HS-5 (cell line): ENCODE data around the gene PCDHGA4.
"Not testable (repeated sequence)": the region's sequence is repeated elsewhere in the genome, so short reads cannot be mapped to it uniquely, and the experiment has no call there.

ENCODE experiments used
- DNase-seq: peaks from one replicate; pipeline ENCODE4 v3.0.0-alpha.2; 2012; ENCODE audit warnings: low read depth

Gene PCDHGA4

DNA sequence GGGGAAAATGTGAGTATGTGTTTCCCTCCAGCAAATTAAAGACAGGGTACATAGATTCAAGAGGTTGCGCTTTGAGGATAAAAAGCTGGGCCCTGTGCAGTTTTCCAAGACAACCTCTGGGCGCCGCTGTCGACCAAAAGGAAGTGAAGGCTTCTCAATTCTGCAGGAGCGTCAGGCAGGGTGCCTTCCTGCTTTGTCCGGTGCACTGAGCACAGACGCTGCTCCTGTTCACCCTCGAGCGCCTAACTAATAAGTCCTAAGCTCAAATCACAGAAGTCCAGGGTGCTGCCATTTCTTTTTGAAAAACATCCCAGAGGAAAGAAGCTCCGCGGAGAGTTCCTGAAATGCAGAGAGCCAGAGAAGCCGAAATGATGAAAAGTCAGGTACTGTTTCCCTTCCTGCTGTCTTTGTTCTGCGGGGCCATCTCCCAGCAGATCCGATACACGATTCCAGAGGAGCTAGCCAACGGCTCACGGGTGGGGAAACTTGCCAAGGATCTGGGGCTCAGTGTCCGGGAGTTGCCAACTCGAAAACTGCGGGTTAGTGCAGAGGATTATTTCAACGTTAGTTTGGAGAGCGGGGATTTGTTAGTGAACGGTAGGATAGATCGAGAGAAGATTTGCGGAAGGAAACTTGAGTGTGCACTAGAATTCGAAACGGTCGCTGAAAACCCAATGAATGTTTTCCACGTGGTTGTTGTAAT, 4.8 kb upstream of the PCDHGA4 start, which contains the start of gene PCDHGB1:
PCDHGB1 (plus strand) TSS at position 183 of the 703 bp plus-strand sequence; CDS start at position 345, 162 bp downstream.
- DNase-seq: no peak

DNA sequence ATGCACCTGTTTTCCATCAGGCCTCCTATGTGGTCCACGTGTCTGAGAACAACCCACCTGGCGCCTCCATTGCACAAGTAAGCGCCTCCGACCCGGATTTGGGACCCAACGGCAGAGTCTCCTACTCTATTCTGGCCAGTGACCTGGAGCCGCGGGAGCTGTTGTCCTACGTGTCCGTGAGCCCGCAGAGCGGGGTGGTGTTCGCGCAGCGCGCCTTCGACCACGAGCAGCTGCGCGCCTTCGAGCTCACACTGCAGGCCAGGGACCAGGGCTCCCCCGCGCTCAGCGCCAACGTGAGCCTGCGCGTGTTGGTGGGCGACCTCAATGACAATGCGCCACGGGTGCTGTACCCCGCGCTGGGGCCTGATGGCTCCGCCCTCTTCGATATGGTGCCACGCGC, 3.2 kb upstream of the PCDHGA4 start:
- no peak for DNase-seq

DNA sequence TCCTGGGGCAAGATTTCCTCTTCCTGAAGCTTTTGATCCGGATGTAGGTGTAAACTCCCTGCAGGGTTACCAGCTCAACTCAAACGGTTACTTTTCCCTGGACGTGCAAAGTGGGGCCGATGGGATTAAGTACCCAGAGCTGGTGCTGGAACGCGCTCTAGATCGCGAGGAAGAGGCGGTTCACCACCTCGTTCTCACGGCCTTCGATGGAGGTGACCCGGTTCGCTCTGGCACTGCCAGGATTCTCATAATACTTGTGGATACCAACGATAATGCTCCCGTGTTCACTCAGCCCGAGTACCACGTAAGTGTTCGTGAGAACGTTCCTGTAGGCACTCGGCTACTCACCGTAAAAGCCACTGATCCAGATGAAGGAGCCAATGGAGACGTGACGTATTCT, 820 bp downstream of the PCDHGA4 start:
- DNase-seq: no peak

DNA sequence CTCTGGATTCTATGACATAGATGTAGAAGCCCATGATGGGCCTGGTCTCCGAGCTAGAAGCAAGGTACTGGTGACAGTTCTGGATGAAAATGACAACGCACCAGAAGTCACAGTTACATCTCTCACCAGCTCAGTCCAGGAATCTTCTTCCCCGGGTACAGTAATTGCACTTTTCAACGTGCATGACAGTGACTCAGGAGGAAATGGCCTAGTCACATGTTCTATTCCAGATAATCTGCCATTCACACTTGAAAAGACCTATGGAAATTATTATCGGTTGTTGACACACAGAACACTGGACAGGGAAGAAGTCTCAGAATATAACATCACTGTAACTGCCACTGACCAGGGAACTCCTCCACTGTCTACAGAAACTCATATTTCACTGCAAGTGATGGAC, 1.3 kb downstream of the PCDHGA4 start:
- no peak for DNase-seq

DNA sequence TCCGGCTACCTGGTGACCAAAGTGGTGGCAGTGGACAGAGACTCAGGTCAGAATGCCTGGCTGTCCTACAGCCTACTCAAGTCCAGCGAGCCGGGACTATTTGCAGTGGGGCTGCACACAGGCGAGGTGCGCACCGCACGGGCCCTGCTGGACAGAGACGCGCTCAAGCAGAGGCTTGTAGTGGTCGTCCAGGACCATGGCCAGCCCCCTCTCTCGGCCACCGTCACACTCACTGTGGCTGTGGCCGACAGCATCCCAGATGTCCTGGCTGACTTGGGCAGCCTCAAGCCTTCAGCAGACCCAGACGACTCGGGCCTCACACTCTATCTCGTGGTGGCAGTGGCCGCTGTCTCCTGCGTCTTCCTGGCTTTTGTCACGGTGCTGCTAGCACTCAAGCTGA, 2.1 kb downstream of the PCDHGA4 start:
- no peak for DNase-seq

DNA sequence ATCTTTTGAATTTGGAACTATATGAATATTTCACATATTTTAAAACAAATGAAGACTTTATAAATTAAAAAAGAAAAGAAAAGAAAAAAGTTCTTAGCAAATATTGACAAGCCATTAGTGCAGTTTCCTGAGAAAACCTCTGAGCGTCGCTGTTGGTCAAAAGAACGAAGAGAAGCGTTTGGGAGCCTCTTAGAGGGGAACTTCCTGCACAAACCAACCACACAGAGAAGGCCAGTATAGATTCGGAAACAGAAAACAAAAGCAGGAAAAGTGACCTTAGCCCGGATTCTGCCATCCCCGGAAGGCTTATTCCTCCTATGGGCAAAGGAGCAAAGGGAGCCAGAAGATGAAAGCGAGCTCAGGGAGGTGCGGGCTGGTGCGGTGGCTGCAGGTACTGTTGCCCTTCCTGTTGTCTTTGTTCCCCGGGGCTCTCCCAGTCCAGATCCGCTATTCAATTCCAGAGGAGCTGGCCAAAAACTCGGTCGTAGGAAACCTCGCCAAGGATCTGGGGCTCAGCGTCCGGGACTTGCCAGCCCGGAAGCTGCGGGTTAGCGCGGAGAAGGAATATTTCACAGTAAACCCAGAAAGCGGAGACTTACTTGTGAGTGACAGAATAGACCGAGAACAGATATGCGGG, 5.1 kb downstream of the PCDHGA4 start, which contains the start of gene PCDHGB2:
PCDHGB2 (plus strand) TSS at position 205 of the 637 bp plus-strand sequence; CDS start at position 347, 142 bp downstream.
- DNase-seq: peak; percentile 4

DNA sequence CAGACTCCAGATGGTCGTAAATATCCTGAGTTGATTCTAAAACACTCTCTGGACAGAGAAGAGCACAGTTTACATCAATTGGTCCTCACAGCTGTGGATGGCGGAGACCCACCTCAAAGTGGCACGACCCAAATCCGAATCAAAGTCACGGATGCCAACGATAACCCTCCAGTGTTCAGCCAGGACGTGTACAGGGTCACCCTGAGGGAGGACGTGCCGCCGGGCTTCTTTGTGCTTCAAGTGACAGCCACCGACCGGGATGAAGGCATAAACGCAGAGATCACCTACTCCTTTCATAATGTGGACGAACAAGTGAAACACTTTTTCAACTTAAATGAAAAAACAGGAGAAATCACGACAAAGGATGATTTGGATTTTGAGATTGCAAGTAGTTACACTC, 5.9 kb downstream of the PCDHGA4 start:
- no peak for DNase-seq

DNA sequence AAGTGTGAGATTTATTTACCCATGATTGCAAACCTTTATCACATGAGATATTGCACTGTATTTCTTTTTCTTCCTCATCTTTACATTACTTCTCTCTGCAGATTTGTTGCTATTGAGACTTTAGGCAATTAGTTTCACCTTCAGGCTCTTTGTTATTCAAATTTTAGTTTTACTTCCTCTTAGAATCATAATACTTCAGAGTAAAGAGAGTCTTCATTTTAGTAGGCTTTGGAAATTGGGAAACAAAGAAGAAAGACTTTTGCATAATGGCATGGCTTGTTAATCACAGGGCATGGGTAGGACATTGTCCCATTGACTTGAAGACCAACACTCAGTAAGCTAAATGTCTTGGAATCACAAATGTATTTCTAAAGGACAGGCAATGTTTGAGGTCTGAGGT, 7.9 kb downstream of the PCDHGA4 start:
- no peak for DNase-seq

DNA sequence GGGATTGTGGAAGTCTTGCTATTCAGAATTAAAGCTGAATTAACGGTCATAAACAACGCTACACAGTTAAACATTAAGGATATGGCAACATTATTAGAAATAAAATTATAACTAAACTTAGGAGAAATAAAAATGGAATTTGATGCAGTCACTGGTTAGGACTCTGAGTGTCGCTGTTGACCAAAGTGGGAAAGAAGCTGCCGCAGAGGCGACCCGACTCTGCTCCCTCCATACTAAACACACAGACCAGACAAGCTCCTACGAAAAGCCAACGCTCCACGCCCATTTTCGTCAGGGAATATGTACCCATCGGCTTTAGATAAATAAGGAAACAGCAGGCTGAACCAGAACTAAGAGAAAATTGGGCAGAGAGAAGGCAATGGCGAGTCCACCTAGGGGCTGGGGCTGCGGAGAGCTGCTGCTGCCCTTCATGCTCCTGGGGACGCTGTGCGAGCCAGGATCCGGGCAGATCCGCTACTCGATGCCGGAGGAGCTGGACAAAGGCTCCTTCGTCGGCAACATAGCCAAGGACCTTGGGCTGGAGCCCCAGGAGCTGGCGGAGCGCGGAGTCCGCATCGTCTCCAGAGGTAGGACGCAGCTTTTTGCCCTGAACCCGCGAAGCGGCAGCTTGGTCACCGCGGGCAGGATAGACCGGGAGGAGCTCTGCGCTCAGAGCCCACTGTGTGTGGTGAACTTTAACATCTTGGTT, 9.3 kb downstream of the PCDHGA4 start, which contains the start of gene PCDHGA5:
PCDHGA5 (plus strand) TSS at position 211 of the 709 bp plus-strand sequence; CDS start at position 380, 169 bp downstream.
- DNase-seq: no peak

DNA sequence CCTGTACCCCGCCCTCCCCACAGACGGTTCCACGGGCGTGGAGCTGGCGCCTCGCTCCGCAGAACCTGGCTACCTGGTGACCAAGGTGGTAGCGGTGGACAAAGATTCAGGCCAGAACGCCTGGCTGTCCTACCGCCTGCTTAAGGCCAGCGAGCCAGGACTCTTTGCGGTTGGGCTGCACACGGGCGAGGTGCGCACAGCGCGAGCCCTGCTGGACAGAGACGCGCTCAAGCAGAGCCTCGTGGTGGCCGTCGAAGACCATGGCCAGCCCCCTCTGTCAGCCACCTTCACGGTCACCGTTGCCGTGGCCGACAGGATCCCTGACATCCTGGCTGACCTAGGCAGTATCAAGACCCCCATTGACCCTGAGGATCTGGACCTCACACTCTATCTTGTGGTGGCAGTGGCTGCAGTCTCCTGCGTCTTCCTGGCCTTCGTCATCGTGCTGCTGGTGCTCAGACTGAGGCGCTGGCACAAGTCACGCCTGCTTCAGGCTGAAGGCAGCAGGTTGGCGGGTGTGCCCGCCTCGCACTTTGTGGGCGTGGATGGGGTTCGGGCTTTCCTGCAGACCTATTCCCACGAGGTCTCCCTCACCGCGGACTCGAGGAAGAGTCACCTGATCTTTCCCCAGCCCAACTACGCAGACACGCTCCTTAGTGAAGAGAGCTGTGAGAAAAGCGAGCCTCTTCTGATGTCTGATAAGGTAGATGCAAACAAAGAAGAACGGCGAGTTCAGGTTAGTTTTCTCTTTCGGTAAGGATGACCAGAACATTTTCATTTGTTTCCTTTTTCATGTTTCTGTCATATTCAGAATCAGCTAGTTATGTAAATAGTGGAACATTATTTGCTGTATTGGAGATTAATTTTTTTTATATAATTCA, 11.4 kb downstream of the PCDHGA4 start:
- no peak for DNase-seq

DNA sequence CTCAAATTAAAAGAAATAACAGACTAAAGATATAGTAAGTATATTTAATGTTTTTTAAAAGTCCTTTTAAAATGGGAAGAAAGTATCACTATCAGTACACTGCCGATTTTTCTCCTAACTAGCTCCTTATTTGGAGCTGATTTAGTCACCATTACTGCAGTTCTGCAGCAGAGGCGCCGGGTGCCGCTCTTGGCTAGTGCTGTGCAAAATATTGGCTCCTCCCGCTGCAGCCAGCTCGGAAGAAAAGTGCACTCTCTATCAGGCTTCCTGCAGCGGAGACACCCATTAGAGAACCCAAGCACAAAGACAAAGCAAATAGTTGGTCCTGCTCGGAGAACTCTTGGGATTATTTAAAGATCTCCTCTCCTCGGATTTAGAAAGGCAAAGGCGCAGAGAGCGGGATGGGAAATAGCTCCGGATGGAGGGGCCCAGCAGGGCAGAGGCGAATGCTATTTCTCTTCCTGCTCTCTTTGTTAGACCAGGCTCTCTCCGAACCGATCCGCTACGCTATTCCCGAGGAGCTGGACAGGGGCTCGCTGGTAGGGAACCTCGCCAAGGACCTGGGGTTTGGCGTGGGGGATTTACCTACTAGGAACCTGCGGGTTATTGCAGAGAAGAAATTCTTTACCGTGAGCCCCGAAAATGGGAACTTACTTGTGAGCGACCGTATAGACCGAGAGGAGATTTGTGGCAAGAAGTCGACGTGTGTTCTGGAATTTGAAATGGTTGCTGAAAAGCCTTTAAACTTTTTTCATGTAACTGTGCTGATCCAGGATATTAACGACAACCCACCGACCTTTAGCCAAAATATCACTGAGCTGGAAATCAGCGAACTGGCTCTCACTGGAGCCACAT, 15.4 kb downstream of the PCDHGA4 start, which contains the start of gene PCDHGB3:
PCDHGB3 (plus strand) TSS at position 249 of the 855 bp plus-strand sequence; CDS start at position 402, 153 bp downstream.
- no peak for DNase-seq

DNA sequence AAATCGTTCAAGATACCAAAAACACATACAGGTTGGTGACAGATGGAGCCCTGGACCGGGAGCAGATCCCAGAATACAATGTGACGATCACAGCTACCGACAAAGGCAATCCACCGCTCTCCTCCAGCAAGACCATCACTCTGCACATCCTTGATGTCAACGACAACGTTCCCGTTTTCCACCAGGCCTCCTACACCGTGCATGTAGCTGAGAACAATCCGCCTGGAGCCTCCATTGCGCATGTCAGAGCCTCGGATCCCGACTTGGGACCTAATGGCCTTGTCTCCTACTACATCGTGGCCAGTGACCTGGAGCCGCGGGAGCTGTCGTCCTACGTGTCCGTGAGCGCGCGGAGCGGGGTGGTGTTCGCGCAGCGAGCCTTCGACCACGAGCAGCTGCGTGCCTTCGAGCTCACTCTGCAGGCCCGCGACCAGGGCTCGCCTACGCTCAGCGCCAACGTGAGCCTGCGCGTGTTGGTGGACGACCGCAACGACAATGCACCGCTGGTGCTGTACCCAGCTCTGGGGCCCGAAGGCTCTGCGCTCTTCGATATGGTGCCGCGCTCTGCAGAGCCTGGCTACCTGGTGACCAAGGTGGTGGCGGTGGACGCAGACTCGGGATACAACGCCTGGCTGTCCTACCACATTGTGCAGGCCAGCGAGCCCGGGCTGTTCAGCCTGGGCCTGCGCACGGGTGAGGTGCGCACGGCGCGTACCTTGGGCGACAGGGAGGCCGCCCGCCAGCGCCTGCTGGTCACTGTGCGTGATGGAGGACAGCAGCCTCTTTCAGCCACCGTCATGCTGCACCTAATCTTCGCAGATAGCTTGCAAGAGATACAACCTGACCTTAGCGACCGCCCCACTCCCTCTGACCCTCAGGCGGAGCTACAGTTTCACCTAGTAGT, 17.0 kb downstream of the PCDHGA4 start:
- no peak for DNase-seq

DNA sequence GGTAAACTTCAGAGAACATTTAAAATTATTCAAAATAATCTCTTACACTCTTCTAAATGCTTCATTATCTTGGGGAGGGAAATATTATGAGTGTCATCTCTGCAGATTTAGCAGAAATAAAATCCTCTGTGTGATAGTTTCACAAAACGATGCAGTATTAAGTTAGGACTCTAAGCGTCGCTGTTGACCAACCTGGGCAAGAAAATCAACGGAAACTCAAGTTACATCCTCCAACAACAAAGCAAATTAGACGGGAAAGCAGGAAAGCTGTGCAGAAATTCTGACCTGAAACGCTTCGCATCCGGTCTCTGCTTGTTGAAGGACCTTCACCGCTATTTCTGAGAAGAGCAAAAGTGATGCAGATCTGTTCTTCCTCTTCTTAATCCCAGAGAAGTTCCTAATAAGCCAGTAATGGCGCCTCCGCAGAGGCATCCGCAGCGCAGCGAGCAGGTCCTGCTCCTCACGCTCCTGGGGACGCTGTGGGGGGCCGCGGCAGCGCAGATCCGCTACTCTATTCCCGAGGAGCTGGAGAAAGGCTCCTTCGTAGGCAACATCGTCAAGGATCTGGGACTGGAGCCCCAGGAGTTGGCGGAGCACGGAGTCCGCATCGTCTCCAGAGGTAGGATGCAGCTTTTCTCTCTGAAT, 19.0 kb downstream of the PCDHGA4 start, which contains the start of gene PCDHGA6:
PCDHGA6 (plus strand) TSS at position 219 of the 645 bp plus-strand sequence; CDS start at position 412, 193 bp downstream.
- DNase-seq: no peak

DNA sequence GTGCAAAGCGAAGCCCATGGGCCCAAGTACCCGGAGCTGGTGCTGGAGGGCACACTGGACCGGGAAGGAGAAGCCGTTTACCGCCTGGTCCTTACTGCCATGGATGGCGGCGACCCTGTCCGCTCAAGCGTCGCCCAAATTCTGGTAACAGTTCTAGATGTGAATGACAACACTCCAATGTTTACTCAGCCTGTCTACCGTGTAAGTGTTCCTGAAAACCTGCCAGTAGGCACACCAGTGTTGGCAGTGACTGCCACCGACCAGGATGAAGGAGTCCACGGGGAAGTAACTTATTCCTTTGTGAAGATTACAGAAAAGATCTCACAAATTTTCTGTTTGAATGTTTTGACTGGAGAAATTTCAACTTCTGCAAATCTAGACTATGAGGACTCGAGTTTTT, 19.8 kb downstream of the PCDHGA4 start:
- no peak for DNase-seq

DNA sequence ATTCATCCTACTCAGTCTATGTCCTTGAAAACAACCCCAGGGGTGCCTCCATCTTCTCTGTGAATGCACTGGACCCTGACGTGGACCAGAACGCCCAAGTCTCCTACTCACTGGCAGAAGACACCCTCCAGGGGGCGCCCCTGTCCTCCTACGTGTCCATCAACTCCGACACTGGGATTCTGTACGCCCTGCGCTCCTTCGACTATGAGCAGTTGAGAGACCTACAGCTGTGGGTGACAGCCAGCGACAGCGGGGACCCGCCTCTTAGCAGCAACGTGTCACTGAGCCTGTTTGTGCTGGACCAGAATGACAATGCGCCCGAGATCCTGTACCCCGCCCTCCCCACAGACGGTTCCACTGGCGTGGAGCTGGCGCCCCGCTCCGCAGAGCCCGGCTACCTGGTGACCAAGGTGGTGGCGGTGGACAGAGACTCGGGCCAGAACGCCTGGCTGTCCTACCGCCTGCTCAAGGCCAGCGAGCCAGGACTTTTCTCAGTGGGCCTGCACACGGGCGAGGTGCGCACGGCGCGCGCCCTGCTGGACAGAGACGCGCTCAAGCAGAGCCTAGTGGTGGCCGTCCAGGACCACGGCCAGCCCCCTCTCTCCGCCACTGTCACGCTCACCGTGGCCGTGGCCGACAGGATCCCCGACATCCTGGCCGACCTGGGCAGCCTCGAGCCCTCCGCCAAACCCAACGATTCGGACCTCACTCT, 20.8 kb downstream of the PCDHGA4 start:
- not testable (repeated sequence) for DNase-seq

DNA sequence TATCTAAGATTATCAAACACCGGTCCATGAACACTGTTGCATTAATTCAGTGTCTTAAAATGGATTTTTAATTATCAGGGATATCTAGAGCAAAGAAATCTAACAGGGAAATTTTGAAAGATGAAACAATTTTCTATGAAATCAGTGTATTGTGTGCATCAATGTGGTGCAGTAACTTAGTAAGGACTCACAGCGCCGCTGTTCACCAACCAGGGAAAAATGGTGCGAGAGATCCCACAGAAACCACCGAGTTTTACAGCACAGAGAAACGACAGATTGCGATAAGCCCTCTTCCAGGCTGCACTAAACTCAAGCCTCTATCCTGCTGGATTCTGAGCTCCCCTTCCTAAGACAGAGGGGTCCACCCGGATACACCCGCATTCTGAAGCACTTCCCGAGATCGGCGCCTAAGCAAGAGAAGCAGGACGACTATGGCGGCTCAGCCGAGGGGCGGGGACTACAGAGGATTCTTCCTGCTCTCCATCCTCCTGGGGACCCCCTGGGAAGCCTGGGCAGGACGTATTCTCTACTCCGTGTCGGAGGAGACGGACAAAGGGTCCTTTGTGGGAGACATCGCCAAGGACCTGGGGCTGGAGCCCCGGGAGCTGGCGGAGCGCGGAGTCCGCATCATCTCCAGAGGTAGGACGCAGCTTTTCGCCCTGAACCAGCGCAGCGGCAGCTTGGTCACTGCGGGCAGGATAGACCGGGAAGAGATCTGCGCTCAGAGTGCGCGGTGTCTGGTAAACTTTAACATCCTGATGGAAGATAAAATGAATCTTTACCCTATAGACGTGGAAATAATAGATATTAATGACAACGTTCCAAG, 27.9 kb downstream of the PCDHGA4 start, which contains the start of gene PCDHGA7:
PCDHGA7 (plus strand) TSS at position 274 of the 826 bp plus-strand sequence; CDS start at position 432, 158 bp downstream.
- DNase-seq: no peak

DNA sequence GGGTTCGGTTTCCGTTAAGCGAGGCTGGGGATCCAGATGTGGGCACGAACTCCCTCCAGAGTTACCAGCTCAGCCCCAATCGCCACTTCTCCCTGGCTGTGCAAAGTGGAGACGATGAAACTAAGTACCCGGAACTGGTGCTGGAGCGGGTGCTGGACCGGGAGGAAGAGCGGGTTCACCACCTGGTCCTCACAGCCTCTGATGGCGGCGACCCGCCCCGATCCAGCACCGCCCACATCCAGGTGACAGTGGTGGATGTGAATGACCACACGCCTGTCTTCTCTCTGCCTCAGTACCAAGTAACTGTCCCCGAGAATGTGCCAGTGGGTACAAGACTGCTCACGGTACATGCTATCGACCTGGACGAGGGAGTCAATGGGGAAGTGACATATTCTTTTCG, 28.5 kb downstream of the PCDHGA4 start:
- no peak for DNase-seq
